ENCODE results near the gene TFDP2. TPM values are rescaled to one million over a fixed set of nuclear protein-coding genes. Genes with fewer than 3 reads are reported as not detected.

TFDP2 gene
- total and polyA plus RNA-seq, 9 of the 15 experiments (the other 6 are each of a cell fraction or from before 2014, with no cell fraction given): 95.6 to 179 (median 126) TPM

- TF ChIP-seq ZNF609 (CRISPR knock-in tag; IDR thresholded peaks at IDR 0.05; ENCODE audit: borderline replicate concordance) (no peak), ZNF561 (CRISPR knock-in tag; conservative IDR thresholded peaks at IDR 0.05) (no peak), ZNF408 (CRISPR knock-in tag; IDR thresholded peaks at IDR 0.05; ENCODE audit: low read depth) (no peak), ASH1L (IDR thresholded peaks at IDR 0.05; ENCODE audit: borderline replicate concordance, low read depth, partially characterized antibody) (no peak), CBX2 (IDR thresholded peaks at IDR 0.05; ENCODE audit: insufficient read depth, low read length, poor library complexity, severe bottlenecking) (no peak), CREB5 (CRISPR knock-in tag; IDR thresholded peaks at IDR 0.05) (no peak), TBP (optimal IDR thresholded peaks at IDR 0.05; ENCODE audit: low read depth, low read length) (no peak), TEAD2 (tag; IDR thresholded peaks at IDR 0.05) (peak; percentile 63; the same call in 1 of the 2 replicates), ZNF316 (IDR thresholded peaks at IDR 0.05) (no peak), HMG20A (CRISPR knock-in tag; conservative IDR thresholded peaks at IDR 0.05) (no peak), FOXJ3 (CRISPR knock-in tag; IDR thresholded peaks at IDR 0.05) (no peak), ATF1 (CRISPR knock-in tag; IDR thresholded peaks at IDR 0.05) (no peak), ATF1 (tag; IDR thresholded peaks at IDR 0.05) (peak; percentile 43; the same call in 1 of the 2 replicates), TCF7L2 (IDR thresholded peaks at IDR 0.05; ENCODE audit: low read depth, low read length) (no peak), ZFP36 (IDR thresholded peaks at IDR 0.05; ENCODE audit: low read depth, low read length, partially characterized antibody) (no peak), ZNF778 (CRISPR knock-in tag; IDR thresholded peaks at IDR 0.05) (no peak), ZBED1 (IDR thresholded peaks at IDR 0.05) (no peak), KHSRP (IDR thresholded peaks at IDR 0.05) (no peak)
These were observed 127.0 kb downstream of the TFDP2 start (continued) for GRCh38 chr3:142022381-142022780.

Measured in K562 (cell line).